DMS153 (cell line): ENCODE data around the gene UMPS.

Experiments used
- DNase-seq: peaks from one replicate; lab custom pipeline; 2025; lab: John Stamatoyannopoulos, UW

UMPS gene

GRCh38 chr3:124730129-124730940, at the start of gene UMPS:
Gene UMPS (plus strand): TSS chr3:124730452. CDS start chr3:124730472, 20 bp downstream.
- DNase-seq, result peak; percentile 80

- no peak for DNase-seq
Observed at GRCh38 chr3:124680521-124680920, 49.7 kb upstream of the UMPS start.

GRCh38 chr3:124682263-124682662, 48.0 kb upstream of the UMPS start:
- no peak for DNase-seq

- DNase-seq, result no peak
Observed at GRCh38 chr3:124684459-124684858, 45.8 kb upstream of the UMPS start.

- DNase-seq, result no peak
Observed at GRCh38 chr3:124685067-124685466, 45.2 kb upstream of the UMPS start.

GRCh38 chr3:124685481-124685880, 44.8 kb upstream of the UMPS start:
- DNase-seq, result no peak

- DNase-seq, result no peak
Observed at GRCh38 chr3:124686028-124686670, 44.1 kb upstream of the UMPS start.

GRCh38 chr3:124688581-124689454, 41.4 kb upstream of the UMPS start:
- DNase-seq, result peak; percentile 36

- DNase-seq, result no peak
Observed at GRCh38 chr3:124691599-124691998, 38.7 kb upstream of the UMPS start.

GRCh38 chr3:124694486-124694885, 35.8 kb upstream of the UMPS start:
- no peak for DNase-seq

GRCh38 chr3:124695369-124695768, 34.9 kb upstream of the UMPS start:
- DNase-seq, result no peak

- DNase-seq, result no peak
Observed at GRCh38 chr3:124696006-124696405, 34.2 kb upstream of the UMPS start.

GRCh38 chr3:124697302-124697701, 33.0 kb upstream of the UMPS start:
- DNase-seq, result no peak

GRCh38 chr3:124698030-124698770, 32.1 kb upstream of the UMPS start:
- DNase-seq, result no peak

- DNase-seq, result no peak
Observed at GRCh38 chr3:124699051-124699450, 31.2 kb upstream of the UMPS start.

- peak; percentile 21 for DNase-seq
Observed at GRCh38 chr3:124699686-124700396, 30.4 kb upstream of the UMPS start.

- DNase-seq, result no peak
Observed at GRCh38 chr3:124700880-124701684, 29.2 kb upstream of the UMPS start.

GRCh38 chr3:124701687-124702086, 28.6 kb upstream of the UMPS start:
- DNase-seq, result no peak

GRCh38 chr3:124702950-124703349, 27.3 kb upstream of the UMPS start:
- no peak for DNase-seq

- DNase-seq, result no peak
Observed at GRCh38 chr3:124705552-124705951, 24.7 kb upstream of the UMPS start.
